ENCODE results near the gene ACSF3. TPM values are rescaled to one million over a fixed set of nuclear protein-coding genes. Genes with fewer than 3 reads are reported as not detected.

ACSF3 gene
- total and polyA plus RNA-seq, 2 donors = 47.2 to 97.2 TPM

GRCh38 chr16:89061590-89062380 is 31.9 kb upstream of the ACSF3 start:
- 89% methylated on average over 17 of the region's 17 CpGs for WGBS
- H3K4me3 ChIP-seq (ENCODE audit: low read length in 2 of 2) = no peak overlapping the region
- H3K27me3 ChIP-seq (ENCODE audit: control insufficient read depth in 2 of 2, insufficient read depth in 1 of 2, low read length in 1 of 2) = peaks cover 0 to 16% of the 10 kb centered on the region in 2 donors
- H3K9me3 ChIP-seq (ENCODE audit: control insufficient read depth in 2 of 2, insufficient read depth in 1 of 2, low read length in 1 of 2) = peaks cover 0 to 15% of the 10 kb centered on the region in 2 donors
- H3K4me1 ChIP-seq (ENCODE audit: control insufficient read depth in 2 of 2, insufficient read depth in 2 of 2, low read length in 2 of 2) = peaks cover 0 to 4% of the 10 kb centered on the region in 2 donors
- H3K27ac ChIP-seq (ENCODE audit: low read depth in 1 of 2, low read length in 1 of 2) = no peak overlapping the region
- H3K36me3 ChIP-seq (ENCODE audit: control insufficient read depth in 2 of 2, insufficient read depth in 2 of 2, low read length in 1 of 2) = no peaks in the 10 kb centered on the region
- DNase-seq (ENCODE audit: low read depth in 6 of 9, low spot score in 9 of 9) = no peak

GRCh38 chr16:89062389-89063345 is 31.0 kb upstream of the ACSF3 start:
- no peak overlapping the region for H3K27ac ChIP-seq (ENCODE audit: low read depth in 1 of 2, low read length in 1 of 2)
- DNase-seq (ENCODE audit: low read depth in 6 of 9, low spot score in 9 of 9) = no peak
- peaks cover 3 to 11% of the 10 kb centered on the region in 2 donors for H3K4me1 ChIP-seq (ENCODE audit: control insufficient read depth in 2 of 2, insufficient read depth in 2 of 2, low read length in 2 of 2)
- H3K27me3 ChIP-seq (ENCODE audit: control insufficient read depth in 2 of 2, insufficient read depth in 1 of 2, low read length in 1 of 2) = peaks cover 0 to 16% of the 10 kb centered on the region in 2 donors
- no peaks in the 10 kb centered on the region for H3K36me3 ChIP-seq (ENCODE audit: control insufficient read depth in 2 of 2, insufficient read depth in 2 of 2, low read length in 1 of 2)
- H3K9me3 ChIP-seq (ENCODE audit: control insufficient read depth in 2 of 2, insufficient read depth in 1 of 2, low read length in 1 of 2) = peaks cover 0 to 11% of the 10 kb centered on the region in 2 donors
- no peak overlapping the region for H3K4me3 ChIP-seq (ENCODE audit: low read length in 2 of 2)
- WGBS = 96% methylated on average over 30 of the region's 30 CpGs

DNA sequence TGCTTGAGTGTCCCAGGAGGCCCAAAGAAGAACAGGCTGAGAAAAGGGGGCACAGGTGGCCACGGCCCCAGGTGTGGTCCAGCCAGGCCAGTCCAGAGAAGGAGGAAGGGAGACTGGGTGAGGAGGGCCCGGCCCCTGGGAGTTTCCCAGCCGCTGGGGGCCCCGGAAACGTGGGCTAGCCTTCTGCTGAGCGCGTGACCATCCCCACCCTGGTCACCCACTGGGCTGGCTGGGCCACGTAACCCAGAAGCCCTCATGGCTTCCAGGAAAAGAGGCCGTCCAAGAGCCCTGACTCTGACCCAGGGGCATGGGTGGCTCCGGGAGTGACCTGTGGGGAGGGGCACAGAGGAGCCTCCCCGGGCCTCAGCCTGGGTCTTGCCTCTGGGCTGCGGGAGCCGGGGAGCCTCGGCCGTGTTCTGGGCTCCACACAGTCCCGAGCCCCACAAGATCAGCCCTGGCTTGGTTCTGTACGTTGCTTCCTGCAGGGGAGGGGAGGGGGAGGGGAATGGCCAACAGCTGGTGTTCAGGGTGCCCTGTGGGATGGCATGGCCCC is 29.8 kb upstream of the ACSF3 start:
- peaks cover 6 to 18% of the 10 kb centered on the region in 2 donors for H3K4me1 ChIP-seq (ENCODE audit: control insufficient read depth in 2 of 2, insufficient read depth in 2 of 2, low read length in 2 of 2)
- H3K27ac ChIP-seq (ENCODE audit: low read depth in 1 of 2, low read length in 1 of 2) = no peak overlapping the region
- H3K27me3 ChIP-seq (ENCODE audit: control insufficient read depth in 2 of 2, insufficient read depth in 1 of 2, low read length in 1 of 2) = peaks cover 0 to 20% of the 10 kb centered on the region in 2 donors
- H3K9me3 ChIP-seq (ENCODE audit: control insufficient read depth in 2 of 2, insufficient read depth in 1 of 2, low read length in 1 of 2) = peaks cover 0 to 5% of the 10 kb centered on the region in 2 donors
- 95% methylated on average over 17 of the region's 17 CpGs for WGBS
- no peak for DNase-seq (ENCODE audit: low read depth in 6 of 9, low spot score in 9 of 9)
- H3K36me3 ChIP-seq (ENCODE audit: control insufficient read depth in 2 of 2, insufficient read depth in 2 of 2, low read length in 1 of 2) = no peaks in the 10 kb centered on the region
- no peak overlapping the region for H3K4me3 ChIP-seq (ENCODE audit: low read length in 2 of 2)

DNA sequence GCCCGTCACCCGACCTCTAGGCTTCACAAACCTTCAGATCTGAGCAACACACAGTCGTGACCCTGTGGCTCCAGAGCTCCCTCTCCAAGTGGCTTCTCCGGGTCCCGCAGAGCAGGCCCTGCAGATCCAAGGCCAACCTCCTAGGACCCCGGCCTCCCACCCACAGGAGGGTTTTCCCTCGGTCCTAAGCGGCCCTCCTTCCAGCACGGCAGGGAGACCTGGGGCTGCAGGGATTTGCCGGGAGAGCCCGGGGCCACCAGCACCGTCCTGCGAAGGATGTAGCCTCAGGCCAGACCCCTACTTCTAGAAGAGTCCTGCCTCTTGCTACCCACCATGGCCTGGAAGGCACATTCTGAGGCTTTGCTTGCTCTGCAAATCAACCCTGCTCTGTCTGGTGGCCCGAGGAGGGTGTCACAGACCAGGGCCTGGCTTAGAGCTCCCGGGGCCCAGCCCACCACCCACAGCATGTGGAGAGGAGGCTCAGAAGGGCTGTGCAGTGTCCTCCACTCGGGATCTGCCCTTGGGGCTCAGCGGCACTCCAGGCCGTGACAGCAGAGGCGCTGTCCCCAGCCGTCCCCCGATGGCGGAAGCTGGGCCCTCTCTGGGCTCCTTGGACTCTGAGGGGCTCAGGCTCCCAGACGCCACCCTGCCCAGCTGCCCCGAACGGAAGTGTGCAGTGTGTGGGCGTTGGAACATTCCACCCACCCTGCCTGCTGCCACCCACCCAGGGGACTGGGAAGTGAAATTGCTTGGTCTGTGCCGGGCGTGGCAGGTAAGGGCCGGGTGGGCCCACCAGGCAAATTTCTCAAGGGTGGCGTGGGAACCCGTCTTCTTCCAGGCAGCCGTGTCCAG is 28.8 kb upstream of the ACSF3 start:
- Histone ChIP-seq H3K27me3 (ENCODE audit: control insufficient read depth in 2 of 2, insufficient read depth in 1 of 2, low read length in 1 of 2) (peaks cover 0 to 20% of the 10 kb centered on the region in 2 donors), H3K4me3 (ENCODE audit: low read length in 2 of 2) (no peak overlapping the region), H3K27ac (ENCODE audit: low read depth in 1 of 2, low read length in 1 of 2) (no peak overlapping the region), H3K36me3 (ENCODE audit: control insufficient read depth in 2 of 2, insufficient read depth in 2 of 2, low read length in 1 of 2) (no peaks in the 10 kb centered on the region), H3K4me1 (ENCODE audit: control insufficient read depth in 2 of 2, insufficient read depth in 2 of 2, low read length in 2 of 2) (peaks cover 6 to 18% of the 10 kb centered on the region in 2 donors), H3K9me3 (ENCODE audit: control insufficient read depth in 2 of 2, insufficient read depth in 1 of 2, low read length in 1 of 2) (peaks cover 0 to 9% of the 10 kb centered on the region in 2 donors)
- 96% methylated on average over 32 of the region's 32 CpGs for WGBS
- no peak for DNase-seq (ENCODE audit: low read depth in 6 of 9, low spot score in 9 of 9)

DNA sequence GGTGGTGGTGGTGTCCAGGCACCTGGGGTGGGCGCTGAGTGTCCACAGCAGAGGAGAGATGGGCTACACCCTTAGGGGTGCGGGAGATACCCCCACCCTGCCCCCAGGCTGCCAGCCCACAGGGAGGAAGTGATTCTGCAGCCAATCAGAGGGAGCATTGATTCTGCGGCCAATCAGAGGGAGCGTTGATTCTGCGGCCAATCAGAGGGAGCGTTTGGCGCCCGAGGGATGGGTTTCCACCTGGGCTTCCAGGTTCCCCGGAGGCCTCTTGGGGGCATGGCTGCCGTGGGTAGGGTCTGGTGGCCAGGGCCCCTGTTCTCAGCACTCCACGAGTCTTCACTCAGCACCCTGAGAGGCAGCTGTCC is 28.2 kb upstream of the ACSF3 start:
- H3K9me3 ChIP-seq (ENCODE audit: control insufficient read depth in 2 of 2, insufficient read depth in 1 of 2, low read length in 1 of 2) = peaks cover 0 to 14% of the 10 kb centered on the region in 2 donors
- no peak for DNase-seq (ENCODE audit: low read depth in 6 of 9, low spot score in 9 of 9)
- 88% methylated on average over 11 of the region's 11 CpGs for WGBS
- H3K4me3 ChIP-seq (ENCODE audit: low read length in 2 of 2) = no peak overlapping the region
- peaks cover 6 to 18% of the 10 kb centered on the region in 2 donors for H3K4me1 ChIP-seq (ENCODE audit: control insufficient read depth in 2 of 2, insufficient read depth in 2 of 2, low read length in 2 of 2)
- peaks cover 0 to 22% of the 10 kb centered on the region in 2 donors for H3K27me3 ChIP-seq (ENCODE audit: control insufficient read depth in 2 of 2, insufficient read depth in 1 of 2, low read length in 1 of 2)
- H3K27ac ChIP-seq (ENCODE audit: low read depth in 1 of 2, low read length in 1 of 2) = no peak overlapping the region
- H3K36me3 ChIP-seq (ENCODE audit: control insufficient read depth in 2 of 2, insufficient read depth in 2 of 2, low read length in 1 of 2) = no peaks in the 10 kb centered on the region

DNA sequence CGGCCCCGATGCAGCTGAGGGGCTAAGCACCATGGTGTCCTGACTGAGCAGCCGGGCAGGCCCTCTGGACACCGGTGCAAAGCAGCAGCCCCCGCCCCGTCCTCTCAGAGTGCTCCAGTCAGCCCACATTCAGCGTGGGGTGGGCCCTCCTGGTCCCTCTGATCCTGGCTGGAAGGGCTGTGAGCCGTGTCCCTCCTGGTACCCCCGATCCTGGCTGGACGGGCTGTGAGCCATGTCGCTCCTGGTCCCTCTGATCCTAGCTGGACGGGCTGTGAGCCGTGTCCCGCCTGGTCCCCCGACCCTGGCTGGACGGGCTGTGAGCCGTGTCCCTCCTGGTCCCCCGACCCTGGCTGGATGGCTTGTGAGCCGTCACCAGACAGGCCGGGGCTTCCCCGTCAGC is 26.9 kb upstream of the ACSF3 start:
- Histone ChIP-seq H3K9me3 (ENCODE audit: control insufficient read depth in 2 of 2, insufficient read depth in 1 of 2, low read length in 1 of 2) (peaks cover 0 to 14% of the 10 kb centered on the region in 2 donors), H3K4me1 (ENCODE audit: control insufficient read depth in 2 of 2, insufficient read depth in 2 of 2, low read length in 2 of 2) (peaks cover 6 to 18% of the 10 kb centered on the region in 2 donors), H3K4me3 (ENCODE audit: low read length in 2 of 2) (no peak overlapping the region), H3K27me3 (ENCODE audit: control insufficient read depth in 2 of 2, insufficient read depth in 1 of 2, low read length in 1 of 2) (peaks cover 0 to 18% of the 10 kb centered on the region in 2 donors), H3K36me3 (ENCODE audit: control insufficient read depth in 2 of 2, insufficient read depth in 2 of 2, low read length in 1 of 2) (no peaks in the 10 kb centered on the region), H3K27ac (ENCODE audit: low read depth in 1 of 2, low read length in 1 of 2) (no peak overlapping the region)
- no peak for DNase-seq (ENCODE audit: low read depth in 6 of 9, low spot score in 9 of 9)
- WGBS = 96% methylated on average over 21 of the region's 21 CpGs

DNA sequence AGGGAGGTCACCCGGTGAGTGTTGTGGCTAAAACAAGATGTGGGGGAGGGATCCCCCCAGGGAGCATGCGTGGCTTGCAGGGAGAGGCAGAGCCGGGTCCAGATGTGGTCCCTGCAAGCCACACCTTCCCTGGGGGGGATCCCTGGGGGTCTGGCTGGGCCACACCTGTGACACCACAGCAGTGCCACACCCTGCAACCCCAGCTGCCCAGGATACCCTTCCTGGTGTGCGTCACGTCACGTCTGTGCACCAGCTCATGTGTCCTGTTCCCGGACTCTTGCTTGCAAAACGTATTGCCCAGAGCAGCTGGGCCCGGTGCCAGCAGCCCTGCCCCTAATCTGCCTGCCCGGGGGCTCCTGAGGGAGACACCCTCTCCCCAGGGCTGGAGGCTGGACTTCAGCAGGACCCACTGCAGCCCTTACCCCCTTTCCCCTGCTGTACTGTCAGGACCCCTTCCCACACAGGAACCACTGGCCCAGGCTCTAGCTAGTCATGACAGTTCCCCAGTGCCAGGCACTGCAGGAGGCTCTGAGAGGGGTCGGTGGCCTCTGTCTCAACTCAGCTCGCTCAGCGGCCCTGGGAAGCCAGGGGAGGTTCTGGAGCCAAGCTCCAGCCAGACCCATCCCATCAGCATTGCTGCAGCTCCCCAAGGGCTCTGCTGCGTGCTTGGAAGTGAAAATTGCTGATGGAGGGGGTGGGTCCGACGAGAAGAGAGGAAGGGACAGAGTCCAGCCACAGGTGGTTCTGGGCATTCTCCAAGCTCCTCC is 25.8 kb upstream of the ACSF3 start:
- Histone ChIP-seq H3K4me3 (ENCODE audit: low read length in 2 of 2) (no peak overlapping the region), H3K27me3 (ENCODE audit: control insufficient read depth in 2 of 2, insufficient read depth in 1 of 2, low read length in 1 of 2) (peaks cover 0 to 21% of the 10 kb centered on the region in 2 donors), H3K4me1 (ENCODE audit: control insufficient read depth in 2 of 2, insufficient read depth in 2 of 2, low read length in 2 of 2) (peaks cover 6 to 25% of the 10 kb centered on the region in 2 donors), H3K27ac (ENCODE audit: low read depth in 1 of 2, low read length in 1 of 2) (no peak overlapping the region), H3K36me3 (ENCODE audit: control insufficient read depth in 2 of 2, insufficient read depth in 2 of 2, low read length in 1 of 2) (no peaks in the 10 kb centered on the region), H3K9me3 (ENCODE audit: control insufficient read depth in 2 of 2, insufficient read depth in 1 of 2, low read length in 1 of 2) (peaks cover 0 to 14% of the 10 kb centered on the region in 2 donors)
- DNase-seq (ENCODE audit: low read depth in 6 of 9, low spot score in 9 of 9) = peak in 3 of 9 donors; percentile 15 to 38 (median 21)
- WGBS = 60% methylated on average over 16 of the region's 16 CpGs

Data from thymus (tissue), 11 donors.